ENCODE results near the gene NFATC1.

NFATC1 gene

GRCh38 chr18:79434607-79435401 is 39.1 kb downstream of the NFATC1 start:
- no peak for DNase-seq (ENCODE audit: low read depth, low spot score)
- Histone ChIP-seq H3K36me3 (ENCODE audit: insufficient read depth, insufficient read length, low read length) (peaks cover 32% of the 10 kb centered on the region), H3K27me3 (ENCODE audit: insufficient read depth, insufficient read length) (no peaks in the 10 kb centered on the region), H3K9me3 (ENCODE audit: insufficient read depth, low read length) (no peaks in the 10 kb centered on the region), H3K4me3 (ENCODE audit: insufficient read length, low read depth) (no peak overlapping the region), H3K4me1 (ENCODE audit: insufficient read depth, insufficient read length) (peaks cover 2% of the 10 kb centered on the region), H3K9ac (ENCODE audit: insufficient read length, low read depth) (no peak overlapping the region)
- TF ChIP-seq SUZ12 (IDR thresholded peaks at IDR 0.05; ENCODE audit: extremely low read depth, insufficient read depth, insufficient read length) (no peak), YY1 (IDR thresholded peaks at IDR 0.05; ENCODE audit: insufficient read depth, insufficient read length) (no peak), ZNF274 (IDR thresholded peaks at IDR 0.05; ENCODE audit: low read depth, low read length) (no peak)

- H3K4me1 ChIP-seq (ENCODE audit: insufficient read depth, insufficient read length), result peaks cover 5% of the 10 kb centered on the region
- no peaks in the 10 kb centered on the region for H3K9me3 ChIP-seq (ENCODE audit: insufficient read depth, low read length)
- peaks cover 48% of the 10 kb centered on the region for H3K36me3 ChIP-seq (ENCODE audit: insufficient read depth, insufficient read length, low read length)
- H3K27me3 ChIP-seq (ENCODE audit: insufficient read depth, insufficient read length), result no peaks in the 10 kb centered on the region
- H3K4me3 ChIP-seq (ENCODE audit: insufficient read length, low read depth), result no peak overlapping the region
- TF ChIP-seq YY1 (IDR thresholded peaks at IDR 0.05; ENCODE audit: insufficient read depth, insufficient read length), result no peak
- H3K9ac ChIP-seq (ENCODE audit: insufficient read length, low read depth), result no peak overlapping the region
- no peak for DNase-seq (ENCODE audit: low read depth, low spot score)
Measured at GRCh38 chr18:79436556-79437275, 41.0 kb downstream of the NFATC1 start.

- Histone ChIP-seq H3K36me3 (ENCODE audit: insufficient read depth, insufficient read length, low read length) (peaks cover 53% of the 10 kb centered on the region), H3K4me1 (ENCODE audit: insufficient read depth, insufficient read length) (peaks cover 8% of the 10 kb centered on the region), H3K4me3 (ENCODE audit: insufficient read length, low read depth) (no peak overlapping the region), H3K9me3 (ENCODE audit: insufficient read depth, low read length) (no peaks in the 10 kb centered on the region), H3K27me3 (ENCODE audit: insufficient read depth, insufficient read length) (no peaks in the 10 kb centered on the region), H3K9ac (ENCODE audit: insufficient read length, low read depth) (no peak overlapping the region)
- DNase-seq (ENCODE audit: low read depth, low spot score), result no peak
- no peak for TF ChIP-seq YY1 (IDR thresholded peaks at IDR 0.05; ENCODE audit: insufficient read depth, insufficient read length)
- TF ChIP-seq SUZ12 (IDR thresholded peaks at IDR 0.05; ENCODE audit: extremely low read depth, insufficient read depth, insufficient read length), result no peak
- no peak for TF ChIP-seq ZNF274 (IDR thresholded peaks at IDR 0.05; ENCODE audit: low read depth, low read length)
Measured at GRCh38 chr18:79438089-79438897, 42.6 kb downstream of the NFATC1 start.

- Histone ChIP-seq H3K9me3 (ENCODE audit: insufficient read depth, low read length) (no peaks in the 10 kb centered on the region), H3K4me3 (ENCODE audit: insufficient read length, low read depth) (no peak overlapping the region), H3K9ac (ENCODE audit: insufficient read length, low read depth) (no peak overlapping the region), H3K36me3 (ENCODE audit: insufficient read depth, insufficient read length, low read length) (peaks cover 53% of the 10 kb centered on the region), H3K27me3 (ENCODE audit: insufficient read depth, insufficient read length) (no peaks in the 10 kb centered on the region), H3K4me1 (ENCODE audit: insufficient read depth, insufficient read length) (peaks cover 13% of the 10 kb centered on the region)
- TF ChIP-seq ZNF274 (IDR thresholded peaks at IDR 0.05; ENCODE audit: low read depth, low read length) (no peak), YY1 (IDR thresholded peaks at IDR 0.05; ENCODE audit: insufficient read depth, insufficient read length) (no peak), SUZ12 (IDR thresholded peaks at IDR 0.05; ENCODE audit: extremely low read depth, insufficient read depth, insufficient read length) (no peak)
- DNase-seq (ENCODE audit: low read depth, low spot score), result no peak
Measured at GRCh38 chr18:79438898-79439627, 43.3 kb downstream of the NFATC1 start.

- H3K4me1 ChIP-seq (ENCODE audit: insufficient read depth, insufficient read length), result peaks cover 13% of the 10 kb centered on the region
- peaks cover 49% of the 10 kb centered on the region for H3K36me3 ChIP-seq (ENCODE audit: insufficient read depth, insufficient read length, low read length)
- no peak for DNase-seq (ENCODE audit: low read depth, low spot score)
- H3K9me3 ChIP-seq (ENCODE audit: insufficient read depth, low read length), result no peaks in the 10 kb centered on the region
- no peak overlapping the region for H3K9ac ChIP-seq (ENCODE audit: insufficient read length, low read depth)
- no peak for TF ChIP-seq SUZ12 (IDR thresholded peaks at IDR 0.05; ENCODE audit: extremely low read depth, insufficient read depth, insufficient read length)
- no peak for TF ChIP-seq YY1 (IDR thresholded peaks at IDR 0.05; ENCODE audit: insufficient read depth, insufficient read length)
- no peak for TF ChIP-seq ZNF274 (IDR thresholded peaks at IDR 0.05; ENCODE audit: low read depth, low read length)
- H3K4me3 ChIP-seq (ENCODE audit: insufficient read length, low read depth), result no peak overlapping the region
- H3K27me3 ChIP-seq (ENCODE audit: insufficient read depth, insufficient read length), result no peaks in the 10 kb centered on the region
Measured at GRCh38 chr18:79439628-79440023, 43.9 kb downstream of the NFATC1 start.

- no peak for TF ChIP-seq SUZ12 (IDR thresholded peaks at IDR 0.05; ENCODE audit: extremely low read depth, insufficient read depth, insufficient read length)
- no peaks in the 10 kb centered on the region for H3K9me3 ChIP-seq (ENCODE audit: insufficient read depth, low read length)
- no peak overlapping the region for H3K9ac ChIP-seq (ENCODE audit: insufficient read length, low read depth)
- no peak overlapping the region for H3K4me3 ChIP-seq (ENCODE audit: insufficient read length, low read depth)
- peaks cover 17% of the 10 kb centered on the region for H3K4me1 ChIP-seq (ENCODE audit: insufficient read depth, insufficient read length)
- no peak for DNase-seq (ENCODE audit: low read depth, low spot score)
- no peaks in the 10 kb centered on the region for H3K27me3 ChIP-seq (ENCODE audit: insufficient read depth, insufficient read length)
- H3K36me3 ChIP-seq (ENCODE audit: insufficient read depth, insufficient read length, low read length), result peaks cover 49% of the 10 kb centered on the region
Measured at GRCh38 chr18:79440316-79441110, 44.8 kb downstream of the NFATC1 start.

Data from NT2/D1 (cell line).